Measurements from ENCODE around the gene MICAL3.

DNA sequence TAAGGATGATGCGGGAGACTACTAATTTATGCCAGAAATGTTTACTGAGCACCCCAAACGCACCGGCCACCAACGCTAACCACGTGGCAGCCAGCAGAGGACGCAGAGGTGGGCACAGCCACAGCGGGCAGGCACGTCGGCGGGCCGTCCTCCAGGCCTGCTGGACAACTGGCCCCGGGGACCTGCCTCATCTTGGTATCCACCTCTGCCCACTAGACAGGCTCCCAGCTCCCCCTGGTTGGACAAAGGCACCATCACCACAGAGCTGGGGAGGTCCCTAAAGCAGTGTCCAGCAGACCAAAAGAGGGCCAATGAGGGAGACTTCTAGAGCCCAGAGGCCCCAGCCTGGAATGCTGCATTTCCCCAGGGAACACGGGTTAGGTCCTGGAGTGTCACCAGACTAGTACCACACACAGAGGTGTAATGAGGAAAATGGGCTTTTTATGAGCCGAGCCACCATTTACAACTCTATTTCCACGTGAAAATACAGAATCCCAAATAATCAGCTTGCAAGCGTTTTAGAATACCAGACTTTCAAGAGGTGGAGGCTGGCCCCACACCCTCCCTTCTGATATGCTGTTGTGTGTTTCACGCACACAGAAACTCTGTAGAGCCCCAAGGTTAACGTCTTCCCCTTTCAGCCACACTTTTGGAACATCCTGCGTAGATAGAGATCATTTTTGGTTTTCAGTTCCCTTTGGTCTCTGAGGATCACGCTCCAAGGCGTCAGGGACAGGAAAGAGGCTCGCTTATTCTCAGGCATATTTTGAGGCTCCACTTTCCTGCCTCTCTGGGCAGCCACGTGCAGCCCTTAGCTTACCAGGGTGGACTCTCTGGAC, 226.4 kb downstream of the MICAL3 start:
- no peak for TF ChIP-seq CTCF (IDR thresholded peaks at IDR 0.05)
- TF ChIP-seq POLR2A (IDR thresholded peaks at IDR 0.05): no peak
